HG02588 (cell line): Measurements from ENCODE around the gene ITFG1.
"Not testable (repeated sequence)": the region's sequence is repeated elsewhere in the genome, so short reads cannot be mapped to it uniquely, and the experiment has no call there.

Source experiments
- ATAC-seq: cut with Tn5 transposase; IDR thresholded peaks from one replicate; pipeline ENCODE4 v1.9.1; 2021; ENCODE audit warnings: mild to moderate bottlenecking, moderate library complexity; ENCODE audit not compliant: unreplicated experiment

Gene ITFG1

DNA sequence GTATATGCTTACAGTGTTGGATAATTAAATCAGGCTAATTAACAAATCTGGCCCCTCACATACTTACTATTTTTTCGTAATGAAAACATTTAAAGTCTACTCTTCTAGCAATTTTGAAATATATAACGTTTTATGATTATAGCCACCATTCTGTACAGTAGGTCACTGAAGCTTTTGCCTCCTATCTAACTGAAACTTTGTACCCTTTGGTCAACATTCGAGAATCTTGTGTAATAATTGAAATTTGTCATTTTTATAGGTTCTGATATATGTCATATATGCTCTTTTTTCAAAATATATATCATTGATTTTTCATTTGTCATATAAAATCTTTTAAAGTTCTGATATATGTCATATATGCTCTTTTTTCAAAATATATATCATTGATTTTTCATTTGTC lies 12.9 kb upstream of the ITFG1 start:
- ATAC-seq: no peak

DNA sequence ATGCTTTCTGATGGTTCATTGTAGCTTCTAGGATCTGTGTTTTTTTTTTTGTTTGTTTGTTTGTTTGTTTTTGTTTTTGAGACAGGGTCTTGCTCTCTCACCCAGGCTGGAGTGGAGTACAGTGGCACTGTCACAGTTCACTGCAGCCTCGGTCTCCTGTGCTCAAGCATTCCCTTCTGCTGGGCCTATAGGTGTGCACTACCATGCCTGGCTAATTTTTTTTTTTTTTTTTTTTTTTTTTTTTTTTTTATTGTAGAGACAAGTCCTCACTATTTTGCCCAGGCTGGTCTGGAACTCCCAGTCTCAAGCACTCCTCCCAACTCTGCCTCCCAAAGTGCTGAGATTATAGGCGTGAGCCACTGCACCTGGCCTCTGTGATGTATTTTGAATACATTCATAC lies 12.1 kb upstream of the ITFG1 start:
- not testable (repeated sequence) for ATAC-seq

DNA sequence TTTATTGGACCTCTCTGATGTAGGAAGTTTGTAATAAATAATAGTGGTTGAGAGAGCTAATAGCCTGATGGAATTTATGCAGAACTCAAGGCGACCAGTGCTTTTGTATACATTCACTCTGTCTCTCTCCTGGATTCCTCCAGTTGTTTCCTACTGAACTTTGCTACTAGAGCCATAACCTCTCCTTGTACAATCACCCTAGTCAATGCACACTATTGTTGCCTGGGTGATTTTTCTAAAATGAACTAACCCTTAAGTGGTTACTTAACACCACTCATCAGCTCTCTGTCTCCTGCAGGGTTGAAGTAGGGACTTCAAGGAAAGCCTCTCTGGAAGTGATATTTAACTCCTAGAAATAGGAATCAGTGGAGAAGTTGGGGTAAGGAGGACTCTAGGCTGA lies 9.9 kb upstream of the ITFG1 start:
- no peak for ATAC-seq

DNA sequence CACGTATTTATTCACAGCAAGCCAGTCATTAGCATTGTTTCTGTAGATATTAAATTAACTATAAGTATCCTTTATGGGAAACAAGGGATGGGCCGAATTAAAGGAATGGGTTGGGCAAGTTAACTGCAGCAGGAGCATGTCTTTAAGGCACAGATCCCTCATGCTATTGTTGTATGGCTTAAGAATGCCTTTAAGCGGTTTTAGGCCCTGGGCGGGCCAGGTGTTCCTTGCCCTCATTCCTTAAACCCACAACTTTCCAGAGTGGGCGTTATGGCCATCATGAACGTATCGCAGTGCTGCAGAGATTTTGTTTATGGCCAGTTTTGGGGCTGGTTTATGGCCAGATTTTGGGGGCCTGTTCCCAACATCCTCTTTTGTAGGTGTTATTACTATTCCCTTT lies 9.3 kb upstream of the ITFG1 start:
- ATAC-seq: no peak

DNA sequence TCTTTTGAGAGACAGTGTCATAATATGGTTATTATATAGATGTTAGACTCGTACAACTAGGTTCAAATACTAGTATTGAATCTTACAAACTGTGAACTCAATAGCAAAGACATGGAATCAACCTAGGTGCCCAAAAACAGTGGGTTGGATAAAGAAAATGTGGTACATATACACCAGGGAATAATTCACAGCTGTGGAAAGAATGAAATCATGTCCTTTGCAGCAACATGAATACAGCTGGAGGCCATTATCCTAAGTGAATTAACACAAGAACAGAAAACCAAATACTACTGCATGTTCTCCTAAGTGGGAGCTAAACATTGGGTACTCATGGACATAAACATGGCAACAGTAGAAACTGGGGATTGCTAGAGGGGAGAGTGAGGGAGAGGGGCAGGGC lies 8.4 kb upstream of the ITFG1 start:
- no peak for ATAC-seq

DNA sequence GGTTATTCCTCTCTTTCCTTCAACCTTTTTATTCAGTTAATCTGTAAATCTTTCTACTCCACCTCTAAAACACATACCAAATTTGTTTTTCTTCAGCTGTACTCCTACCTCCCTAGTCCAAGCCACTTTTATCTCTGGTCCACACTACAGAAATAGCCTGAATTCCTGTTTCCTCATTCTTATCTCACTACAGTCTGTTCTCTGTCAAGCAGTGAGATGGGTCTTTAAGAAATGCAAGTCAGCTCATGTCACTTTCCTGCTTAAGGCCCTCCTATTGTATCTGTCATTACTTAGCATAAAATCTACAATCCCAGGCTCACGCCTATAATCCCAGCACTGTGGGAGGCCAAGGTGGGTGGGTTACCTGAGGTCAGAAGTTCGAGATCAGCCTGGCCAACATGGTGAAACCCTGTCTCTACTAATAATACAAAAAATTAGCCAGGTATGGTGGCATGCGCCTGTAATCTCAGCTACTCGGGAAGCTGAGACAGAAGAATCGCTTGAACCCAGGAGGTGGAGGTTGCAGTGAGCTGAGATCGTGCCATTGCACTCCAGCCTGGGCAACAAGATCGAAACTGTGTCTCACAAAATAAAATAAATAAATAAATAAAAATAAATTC lies 7.3 kb upstream of the ITFG1 start:
- ATAC-seq: not testable (repeated sequence)

DNA sequence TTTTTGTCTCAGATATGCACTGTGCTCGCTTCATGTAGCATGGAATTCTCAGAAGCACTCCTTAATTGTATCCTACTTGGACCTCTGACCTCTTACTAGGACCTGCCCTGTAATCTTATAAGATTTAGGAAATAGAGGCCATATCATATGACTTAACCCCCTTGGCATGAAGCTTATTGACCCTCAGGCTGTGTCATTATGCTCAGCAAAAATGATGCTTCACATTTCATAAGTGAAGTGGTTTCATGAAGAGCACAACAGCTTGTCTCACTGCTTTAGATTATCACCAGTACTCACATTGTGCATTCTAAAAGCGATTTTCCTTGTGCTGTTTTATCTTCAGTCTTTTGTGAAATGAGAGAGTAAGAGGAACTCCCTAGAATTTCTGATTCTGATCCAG lies 6.6 kb upstream of the ITFG1 start:
- ATAC-seq: no peak

DNA sequence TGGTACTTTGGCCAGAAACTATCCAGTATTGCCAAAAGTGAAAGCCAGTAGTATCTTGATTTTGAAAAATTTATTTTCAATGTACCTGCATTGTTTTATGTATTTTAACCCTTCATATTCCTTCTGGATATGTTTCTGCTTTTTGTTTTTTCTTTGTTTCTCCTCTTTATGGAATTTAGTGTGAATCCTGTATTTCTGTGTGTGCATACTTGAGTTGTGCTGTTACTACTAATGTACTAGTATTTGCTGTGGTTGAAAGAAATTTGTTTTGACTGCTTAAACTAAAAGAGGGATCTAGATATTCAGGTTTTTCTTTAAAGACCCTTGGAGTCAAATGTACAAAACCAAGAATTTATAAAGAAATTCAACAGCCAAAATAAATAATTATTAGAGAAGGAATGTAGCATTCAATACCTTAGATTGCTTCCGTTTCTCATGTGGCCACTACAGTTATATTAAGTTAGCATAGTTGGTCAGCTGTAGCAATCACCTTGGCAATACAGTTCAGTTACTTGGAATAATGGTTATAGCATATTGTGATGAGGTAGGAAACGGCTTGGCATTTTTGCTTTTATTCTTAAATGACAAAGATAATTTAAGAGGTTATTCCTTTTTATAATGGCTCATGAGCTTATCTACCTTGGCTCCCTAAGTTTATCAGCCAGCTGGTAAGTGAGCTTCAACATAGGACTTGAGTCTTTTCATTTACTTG lies 5.2 kb upstream of the ITFG1 start:
- no peak for ATAC-seq

DNA sequence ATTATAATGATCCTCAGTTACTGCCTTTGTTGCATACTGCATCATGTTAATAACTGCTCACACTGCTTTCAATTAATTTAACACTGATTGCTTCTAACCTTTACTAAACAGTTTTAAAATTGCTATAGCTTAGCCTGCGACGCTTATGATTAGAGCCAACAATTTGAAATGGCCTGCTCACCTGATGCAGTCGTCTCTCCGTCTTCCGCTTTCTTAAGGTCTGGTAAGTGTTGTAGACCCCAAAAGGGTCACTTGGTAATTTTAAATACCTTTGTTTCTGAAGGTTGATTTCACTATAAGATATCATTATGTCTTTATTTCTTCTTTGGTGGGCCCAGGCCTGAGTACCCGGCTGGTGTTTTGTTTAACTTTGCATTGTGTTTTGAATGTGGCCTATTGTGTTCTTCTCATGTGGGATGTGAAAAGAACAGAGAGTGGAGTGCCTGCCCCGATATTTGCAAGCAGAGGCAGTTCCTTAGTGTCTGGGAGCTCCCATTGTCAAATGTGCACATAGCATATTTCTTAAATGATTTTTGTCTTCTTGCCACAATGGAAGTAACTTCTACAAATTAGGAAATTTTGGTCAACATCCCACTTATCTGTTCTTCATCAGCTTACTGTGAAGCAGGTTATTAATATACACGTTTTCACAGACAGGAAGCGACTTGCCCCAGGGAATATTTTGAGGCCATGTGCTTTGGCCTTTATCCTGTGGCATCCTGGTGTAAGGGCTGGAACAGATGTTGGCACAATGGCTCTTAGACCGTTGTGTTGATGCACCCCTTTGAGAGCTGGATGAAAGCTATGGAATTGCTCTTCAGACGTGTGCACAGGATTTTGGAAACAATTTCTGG lies 3.1 kb upstream of the ITFG1 start:
- ATAC-seq: no peak

DNA sequence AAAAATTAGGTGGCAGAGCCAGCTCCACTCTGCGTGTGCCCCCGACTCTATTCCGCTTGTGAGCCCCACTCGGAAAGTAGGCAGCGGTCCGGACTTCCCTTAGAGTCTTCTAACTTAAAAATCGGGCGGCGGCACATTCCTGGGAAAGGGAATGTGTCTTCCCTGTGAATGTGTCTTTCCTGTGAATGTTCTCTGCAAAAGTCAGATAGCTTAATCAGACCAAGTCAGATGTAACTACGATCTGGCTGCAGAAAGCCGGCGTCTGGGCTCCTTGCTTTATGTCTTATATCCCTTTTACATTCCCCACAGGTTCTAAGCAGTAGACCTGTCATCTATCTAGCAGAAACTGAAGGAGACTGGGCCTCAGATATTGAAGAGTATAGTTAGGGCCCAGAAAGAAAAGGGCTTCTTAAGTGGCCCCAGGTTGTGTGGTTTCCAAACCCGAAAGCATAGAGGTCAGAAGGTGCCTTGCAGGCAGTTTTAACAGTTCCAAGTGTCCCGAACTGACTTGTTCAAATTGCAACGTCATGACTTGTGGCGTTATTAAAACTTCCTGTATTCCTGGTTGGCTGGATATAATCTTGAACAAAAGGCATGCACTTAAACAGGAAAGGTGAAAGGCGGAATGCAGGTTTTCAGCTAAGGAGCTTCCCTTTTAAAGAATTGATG lies 869 bp upstream of the ITFG1 start:
- ATAC-seq: no peak

DNA sequence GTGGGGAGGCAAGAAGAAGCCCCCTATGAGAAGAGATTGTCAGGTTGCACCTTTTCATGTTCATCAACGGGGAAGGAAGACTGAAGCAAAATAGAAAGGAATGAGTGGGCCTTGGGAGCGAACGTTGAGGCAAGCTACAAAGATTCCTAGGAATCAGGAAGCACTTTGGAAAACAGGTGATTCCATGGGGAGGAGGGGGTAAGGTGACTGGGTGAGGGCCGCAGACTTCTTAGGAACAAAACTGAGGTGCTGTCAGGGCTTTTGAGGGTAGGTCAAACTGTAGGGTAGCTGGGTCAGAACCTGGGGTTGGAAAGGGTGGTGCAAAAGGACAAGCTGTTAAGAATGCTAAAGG lies 528 bp downstream of the ITFG1 start:
- ATAC-seq: no peak

DNA sequence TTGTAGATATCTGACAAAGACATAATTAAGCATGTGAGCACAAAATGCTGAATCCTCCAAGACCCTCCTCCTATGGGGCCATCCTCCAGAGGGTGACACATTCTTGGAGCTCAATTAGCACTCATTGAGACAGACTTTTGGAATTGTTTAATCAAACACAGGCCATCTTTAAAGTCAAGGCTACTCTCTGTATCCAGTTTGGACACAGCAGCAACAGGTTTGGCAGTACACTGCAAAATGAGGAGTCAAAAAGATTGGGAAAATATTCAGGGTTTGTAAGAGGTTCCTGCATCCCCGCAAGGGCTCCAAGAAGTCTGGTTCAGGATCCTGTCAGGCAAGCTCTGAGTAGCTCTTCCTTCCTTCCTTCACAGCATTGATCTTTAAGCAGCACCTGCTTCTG lies 1.3 kb downstream of the ITFG1 start:
- ATAC-seq: no peak

DNA sequence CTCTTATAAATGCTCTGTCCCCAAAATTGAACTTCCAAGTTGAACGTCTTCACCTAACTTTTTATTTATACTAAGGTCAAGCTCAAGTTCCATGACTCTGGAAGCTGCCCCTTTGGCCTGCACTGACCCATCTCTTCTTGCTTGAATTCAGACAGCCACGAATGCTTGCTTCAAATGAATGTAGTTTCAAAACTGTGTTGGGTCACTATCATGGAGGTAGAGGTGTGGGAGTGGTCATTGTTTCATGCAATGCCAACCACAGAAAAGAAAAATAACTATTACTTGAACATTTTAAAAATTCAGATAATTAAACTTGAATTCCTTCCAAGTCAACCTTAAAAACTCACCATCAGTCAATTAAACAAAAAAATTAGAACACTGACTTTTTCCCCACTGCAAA lies 2.5 kb downstream of the ITFG1 start:
- no peak for ATAC-seq

DNA sequence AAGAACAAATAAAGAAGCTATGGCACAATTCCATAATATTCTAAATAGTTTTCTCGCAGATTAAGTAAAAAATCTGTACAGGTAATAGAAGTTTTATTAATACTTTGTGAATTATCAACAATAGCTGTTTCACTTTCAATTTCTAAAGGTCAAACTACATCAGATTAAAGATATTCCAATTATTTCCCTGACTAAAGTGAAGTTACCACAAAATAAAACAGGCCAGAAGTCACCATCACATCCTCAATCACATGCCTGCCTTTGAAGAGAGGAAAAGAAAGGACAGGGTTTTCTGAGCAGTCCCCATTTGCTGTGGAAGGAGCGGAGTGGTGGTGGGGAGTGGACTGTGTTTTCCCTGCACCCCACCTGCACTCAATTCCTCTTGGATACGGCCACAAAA lies 11.1 kb downstream of the ITFG1 start:
- ATAC-seq: no peak

DNA sequence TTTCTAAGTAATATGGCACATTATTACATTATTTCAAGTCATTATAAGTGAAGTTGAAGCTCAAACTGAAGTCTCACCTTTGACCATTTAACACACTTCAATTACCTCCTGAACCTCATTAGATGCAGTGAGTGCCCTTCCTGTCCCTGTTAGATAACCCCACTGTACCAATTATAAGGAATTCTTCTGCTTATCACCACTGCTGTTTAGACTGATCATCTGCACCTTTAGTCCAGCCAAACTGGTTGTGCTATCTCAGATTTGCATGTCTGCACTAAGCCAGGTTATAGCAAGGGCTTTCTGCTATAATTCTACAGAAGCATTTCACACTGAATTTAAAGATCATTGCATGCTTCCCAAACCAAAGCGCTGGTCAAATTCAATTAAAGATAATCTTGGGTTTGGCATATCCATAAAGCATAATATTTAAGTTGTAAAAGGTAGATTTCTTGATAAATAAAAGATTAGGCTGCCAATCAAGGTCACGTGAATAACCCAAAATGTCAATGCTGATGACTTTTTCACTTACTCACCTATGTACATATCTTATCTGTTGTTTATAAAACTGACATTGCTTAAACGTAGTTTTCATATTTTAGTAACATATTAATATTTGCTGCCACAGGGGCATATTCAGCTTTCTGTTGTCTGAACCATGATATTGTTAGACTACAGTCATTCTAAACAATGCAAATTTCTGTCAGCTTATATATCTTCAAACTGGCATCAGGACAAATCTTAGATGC lies 11.9 kb downstream of the ITFG1 start:
- ATAC-seq: no peak

DNA sequence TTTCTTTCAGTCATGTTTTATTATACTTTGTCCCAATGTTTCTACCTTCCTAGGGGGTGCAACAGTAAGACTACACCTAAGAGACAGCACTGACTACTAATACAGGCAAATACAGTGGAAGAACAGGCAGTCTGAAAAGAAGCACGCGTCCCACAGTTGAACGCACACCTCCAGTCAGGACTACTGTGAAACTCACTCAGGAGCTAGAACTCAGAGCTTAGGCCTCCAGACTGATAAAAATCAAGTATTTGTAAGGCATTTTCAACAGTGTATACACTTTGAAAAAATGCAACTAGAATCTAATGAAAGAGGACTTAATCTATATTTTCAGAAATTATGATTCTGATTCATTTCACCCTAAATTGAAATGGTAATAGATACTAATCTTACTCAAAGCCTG lies 14.4 kb downstream of the ITFG1 start:
- ATAC-seq: no peak

DNA sequence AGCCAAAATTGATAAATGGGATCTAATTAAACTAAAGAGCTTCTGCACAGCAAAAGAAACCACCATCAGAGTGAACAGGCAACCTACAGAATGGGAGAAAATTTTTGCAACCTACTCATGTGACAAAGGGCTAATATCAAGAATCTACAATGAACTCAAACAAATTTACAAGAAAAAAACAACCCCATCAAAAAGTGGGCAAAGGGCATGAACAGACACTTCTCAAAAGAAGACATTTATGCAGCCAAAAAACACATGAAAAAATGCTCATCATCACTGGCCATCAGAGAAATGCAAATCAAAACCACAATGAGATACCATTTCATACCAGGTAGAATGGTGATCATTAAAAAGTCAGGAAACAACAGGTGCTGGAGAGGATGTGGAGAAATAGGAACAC lies 18.0 kb downstream of the ITFG1 start:
- not testable (repeated sequence) for ATAC-seq

DNA sequence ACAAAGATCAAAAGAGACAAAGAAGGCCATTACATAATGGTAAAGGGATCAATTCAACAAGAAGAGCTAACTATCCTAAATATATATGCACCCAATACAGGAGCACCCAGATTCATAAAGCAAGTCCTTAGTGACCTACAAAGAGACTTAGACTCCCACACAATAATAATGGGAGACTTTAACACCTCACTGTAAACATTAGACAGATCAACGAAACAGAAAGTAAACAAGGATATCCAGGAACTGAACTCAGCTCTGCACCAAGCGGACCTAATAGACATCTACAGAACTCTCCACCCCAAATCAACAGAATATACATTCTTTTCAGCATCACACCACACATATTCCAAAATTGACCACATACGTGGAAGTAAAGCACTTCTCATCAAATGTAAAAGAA lies 20.8 kb downstream of the ITFG1 start:
- not testable (repeated sequence) for ATAC-seq

DNA sequence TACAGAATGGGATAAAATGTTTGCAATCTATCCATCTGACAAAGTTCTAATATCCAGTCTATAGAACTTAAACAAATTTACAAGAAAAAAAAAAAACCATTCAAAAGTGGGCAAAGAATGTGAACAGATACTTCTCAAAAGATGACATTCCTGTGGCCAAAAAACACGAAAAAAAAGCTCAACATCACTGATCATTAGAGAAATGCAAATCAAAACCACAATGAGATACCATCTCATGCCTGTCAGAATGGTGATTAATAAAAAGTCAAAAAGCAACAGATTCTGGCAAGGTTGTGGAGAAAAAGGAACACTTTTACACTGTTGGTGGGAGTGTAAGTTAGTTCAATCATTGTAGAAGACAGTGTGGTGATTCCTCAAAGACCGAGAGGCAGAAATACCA lies 26.6 kb downstream of the ITFG1 start:
- not testable (repeated sequence) for ATAC-seq

DNA sequence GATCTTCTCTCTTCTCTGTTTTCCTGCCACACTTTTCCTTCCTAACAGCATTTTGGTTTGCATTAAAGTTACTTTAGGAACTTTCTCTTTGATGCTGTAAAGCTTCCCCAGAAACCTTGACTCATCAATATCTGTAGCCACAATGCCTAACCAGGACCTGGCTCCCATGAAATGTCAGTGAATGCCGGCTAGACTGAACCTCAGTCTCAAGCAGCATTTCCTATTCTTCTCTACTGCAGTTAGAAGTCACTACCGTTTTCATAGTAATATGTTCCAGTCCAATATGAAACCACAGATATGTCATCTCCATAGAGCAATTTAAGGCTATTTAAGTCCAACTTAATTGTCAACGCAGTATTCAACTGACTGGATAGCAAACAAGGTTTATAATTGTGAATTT lies 28.9 kb downstream of the ITFG1 start:
- no peak for ATAC-seq

DNA sequence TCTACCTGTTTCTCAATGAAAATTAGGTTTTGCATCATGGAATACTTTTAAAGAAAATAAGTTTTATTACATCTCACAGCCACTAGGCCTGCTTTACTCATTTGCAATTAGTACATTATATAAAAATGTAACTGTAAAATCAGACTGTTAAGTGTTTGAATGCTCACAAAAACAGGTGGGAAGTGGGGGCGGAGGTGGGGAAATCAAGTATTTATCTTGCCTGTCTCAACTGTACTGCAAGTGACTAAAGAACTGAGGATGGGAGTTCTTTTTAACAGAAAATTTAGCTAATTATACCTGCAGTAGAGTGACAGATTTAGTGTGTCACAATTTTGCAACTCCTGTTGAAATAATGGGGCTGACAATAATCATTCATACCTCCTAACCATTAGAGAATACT lies 34.1 kb downstream of the ITFG1 start:
- no peak for ATAC-seq
